H1 (cell line): Measurements from ENCODE around the gene ATXN2L. TPM values are rescaled to one million over a fixed set of nuclear protein-coding genes. Genes with fewer than 3 reads are reported as not detected.
A peak's percentile ranks its signal among the peaks of the same experiment; 100 is the strongest.

Source experiments
- ATF3 ChIP-seq: IDR thresholded peaks from 2 replicates; pipeline ENCODE4 v1.6.1; 2011; ENCODE audit warnings: low read depth, mild to moderate bottlenecking, low read length; ENCODE audit not compliant: insufficient read depth
- BCL11A ChIP-seq, 2 experiments: IDR thresholded peaks; one replicate each; pipeline ENCODE4 v1.6.1; 2011; ENCODE audit warnings: low read depth in 2 of 2, low read length in 2 of 2, mild to moderate bottlenecking in 2 of 2
- CBX5 ChIP-seq: fragments of 300-800, 300-1000 bp; sonication (generic); IDR thresholded peaks from 2 replicates; pipeline ENCODE4 v1.7.1; 2016; ENCODE audit warnings: antibody characterized with exemption, low read length, low read depth
- CHD1 ChIP-seq: IDR thresholded peaks from 2 replicates; pipeline ENCODE4 v1.6.1; 2012; ENCODE audit warnings: low read depth, low read length, improper control_type of control experiment
- CHD2 ChIP-seq: IDR thresholded peaks from 2 replicates; pipeline ENCODE4 v1.6.1; 2012; ENCODE audit warnings: low read length, improper control_type of control experiment
- CTBP2 ChIP-seq: IDR thresholded peaks from 2 replicates; pipeline ENCODE4 v1.7.0; 2011; ENCODE audit warnings: borderline replicate concordance, mild to moderate bottlenecking, moderate library complexity, mixed read lengths, low read length; ENCODE audit not compliant: insufficient read depth, insufficient read length
- EZH2 ChIP-seq: fragments of 200-600 bp; sonication (generic); IDR thresholded peaks from 2 replicates; pipeline ENCODE4 v1.7.1; 2012; ENCODE audit warnings: low read depth, mild to moderate bottlenecking, moderate library complexity, low read length, inconsistent platforms; ENCODE audit not compliant: severe bottlenecking
- FOSL1 ChIP-seq: IDR thresholded peaks from 2 replicates; pipeline ENCODE4 v1.6.1; 2011; ENCODE audit warnings: mild to moderate bottlenecking, low read depth, low read length, moderate library complexity; ENCODE audit not compliant: insufficient read depth
- GABPA ChIP-seq: IDR thresholded peaks from 2 replicates; pipeline ENCODE4 v1.6.1; 2011; ENCODE audit warnings: mild to moderate bottlenecking, low read length, moderate library complexity, borderline replicate concordance; ENCODE audit not compliant: insufficient read depth
- JUN ChIP-seq: IDR thresholded peaks from 2 replicates; pipeline ENCODE4 v1.6.1; 2011; ENCODE audit warnings: low read depth, mild to moderate bottlenecking, improper control_type of control experiment, low read length
- NRF1 ChIP-seq: IDR thresholded peaks from 2 replicates; pipeline ENCODE4 v1.6.1; 2011; ENCODE audit warnings: mild to moderate bottlenecking, low read depth, low read length, improper control_type of control experiment
- POLR2AphosphoS5 ChIP-seq: IDR thresholded peaks from 2 replicates; pipeline ENCODE4 v1.6.1; 2011; ENCODE audit warnings: low read depth, low read length
- POU5F1 ChIP-seq: IDR thresholded peaks from 2 replicates; pipeline ENCODE4 v1.6.1; 2011; ENCODE audit warnings: low read depth, mild to moderate bottlenecking, low read length, moderate library complexity
- RBBP5 ChIP-seq: IDR thresholded peaks from 2 replicates; pipeline ENCODE4 v1.7.1; 2012; ENCODE audit warnings: low read depth, mild to moderate bottlenecking, inconsistent platforms, low read length, moderate library complexity, borderline replicate concordance
- RFX5 ChIP-seq: IDR thresholded peaks from 2 replicates; pipeline ENCODE4 v1.6.1; 2011; ENCODE audit warnings: low read depth, low read length, improper control_type of control experiment, borderline replicate concordance
- SAP30 ChIP-seq: fragments of 300-600 bp; sonication (generic); IDR thresholded peaks from 2 replicates; pipeline ENCODE4 v1.7.1; 2012; ENCODE audit warnings: low read length, moderate library complexity, mild to moderate bottlenecking, inconsistent platforms; ENCODE audit not compliant: insufficient read depth, insufficient replicate concordance
- SIX5 ChIP-seq: IDR thresholded peaks from 2 replicates; pipeline ENCODE4 v1.6.1; 2011; ENCODE audit warnings: mild to moderate bottlenecking, low read depth, low read length
- SP1 ChIP-seq: IDR thresholded peaks from 2 replicates; pipeline ENCODE4 v1.6.1; 2011; ENCODE audit warnings: low read depth, low read length
- SP4 ChIP-seq: IDR thresholded peaks from 2 replicates; pipeline ENCODE4 v1.6.1; 2012; ENCODE audit warnings: low read length, inconsistent platforms
- TAF1 ChIP-seq: IDR thresholded peaks from 2 replicates; pipeline ENCODE4 v1.6.1; 2011; ENCODE audit warnings: mild to moderate bottlenecking, low read depth, low read length
- TCF12 ChIP-seq: IDR thresholded peaks from 2 replicates; pipeline ENCODE4 v1.6.1; 2011; ENCODE audit warnings: low read depth, mild to moderate bottlenecking, low read length
- TEAD4 ChIP-seq: IDR thresholded peaks from 2 replicates; pipeline ENCODE4 v1.6.1; 2012; ENCODE audit warnings: low read depth, low read length, inconsistent platforms, mixed read lengths
- ZNF274 ChIP-seq: IDR thresholded peaks from 2 replicates; pipeline ENCODE4 v1.7.0; 2012; ENCODE audit warnings: low read length, borderline replicate concordance; ENCODE audit errors: extremely low read depth
- polyA plus RNA-seq, 7 experiments: library from polyadenylated mRNA; depleted of rRNA in 3 of 7; stranded (reverse) in 5 of 7; unstranded in 2 of 7; fragments of >200 nt in 5 of 7; fragments of 200-250 nt in 2 of 7; gene quantifications; 1 replicate in 5 of 7; 2 replicates in 1 of 7; 4 replicates in 1 of 7; pipeline versions ENCODE4 v1.2.1 to v1.2.3, GENCODE V29; 2011 to 2013; ENCODE audit warnings: missing spikeins in 2 of 7, mixed read lengths in 2 of 7
- total RNA-seq: library from RNA; stranded (reverse); fragmentation: NEBNext Ultra II Directional; extraction: Animal tissue kit (Norgen Biotek cat#: 25700); gene quantifications from 2 replicates; pipeline ENCODE4 v1.2.1, GENCODE V29; 2021
- TF ChIP-seq, protein P1 (sequence below): IDR thresholded peaks from 2 replicates; pipeline ENCODE4 v1.6.1; 2012; ENCODE audit warnings: inconsistent platforms

Gene ATXN2L
- total and polyA plus RNA-seq, 2 of the 8 experiments (the other 6 are each of a cell fraction or from before 2014, with no cell fraction given): 79.1 to 227 TPM

GRCh38 chr16:28879841-28880588, 57.2 kb downstream of the ATXN2L start (continued):
- TF ChIP-seq RBBP5 (no peak; the same call in 1 of the 2 replicates), FOSL1 (no peak), ATF3 (no peak), CHD1 (no peak), TEAD4 (no peak), NRF1 (no peak), JUN (no peak), RFX5 (no peak), TCF12 (0 out of 2 replicates have a peak, but pooled peaks have one; percentile 14), POU5F1 (no peak), BCL11A (IDR thresholded peaks at IDR 0.05; ENCODE audit: low read depth in 2 of 2, low read length in 2 of 2) (no peak), TAF1 (no peak), SAP30 (no peak), POLR2AphosphoS5 (peak; percentile 54), CBX5 (no peak), SIX5 (no peak), SP4 (no peak; the same call in 1 of the 2 replicates), GABPA (no peak), CHD2 (no peak), CTBP2 (no peak), EZH2 (no peak), ZNF274 (no peak), SP1 (peak; percentile 52; the same call in 1 of the 2 replicates)
- TF ChIP-seq, protein P1, sequence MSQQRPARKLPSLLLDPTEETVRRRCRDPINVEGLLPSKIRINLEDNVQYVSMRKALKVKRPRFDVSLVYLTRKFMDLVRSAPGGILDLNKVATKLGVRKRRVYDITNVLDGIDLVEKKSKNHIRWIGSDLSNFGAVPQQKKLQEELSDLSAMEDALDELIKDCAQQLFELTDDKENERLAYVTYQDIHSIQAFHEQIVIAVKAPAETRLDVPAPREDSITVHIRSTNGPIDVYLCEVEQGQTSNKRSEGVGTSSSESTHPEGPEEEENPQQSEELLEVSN: peak; percentile 99
